KBM-7 (cell line): ENCODE results near the gene COX17.
"Not testable (repeated sequence)": the region's sequence is repeated elsewhere in the genome, so short reads cannot be mapped to it uniquely, and the experiment has no call there.

ENCODE experiments used
- DNase-seq: peaks from one replicate; pipeline ENCODE4 v3.0.0-alpha.2; 2015
- in situ Hi-C: fragments of 300-500 bp; cut with MboI; formaldehyde crosslinking; loops from 2 replicates; pipeline ENCODE4 v1.14.3; 2020; ENCODE audit warnings: low sequenced_read_pairs, low pct_unique_long_range_greater_than_20kb, mixed read lengths

COX17 gene, protein sequence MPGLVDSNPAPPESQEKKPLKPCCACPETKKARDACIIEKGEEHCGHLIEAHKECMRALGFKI

DNA sequence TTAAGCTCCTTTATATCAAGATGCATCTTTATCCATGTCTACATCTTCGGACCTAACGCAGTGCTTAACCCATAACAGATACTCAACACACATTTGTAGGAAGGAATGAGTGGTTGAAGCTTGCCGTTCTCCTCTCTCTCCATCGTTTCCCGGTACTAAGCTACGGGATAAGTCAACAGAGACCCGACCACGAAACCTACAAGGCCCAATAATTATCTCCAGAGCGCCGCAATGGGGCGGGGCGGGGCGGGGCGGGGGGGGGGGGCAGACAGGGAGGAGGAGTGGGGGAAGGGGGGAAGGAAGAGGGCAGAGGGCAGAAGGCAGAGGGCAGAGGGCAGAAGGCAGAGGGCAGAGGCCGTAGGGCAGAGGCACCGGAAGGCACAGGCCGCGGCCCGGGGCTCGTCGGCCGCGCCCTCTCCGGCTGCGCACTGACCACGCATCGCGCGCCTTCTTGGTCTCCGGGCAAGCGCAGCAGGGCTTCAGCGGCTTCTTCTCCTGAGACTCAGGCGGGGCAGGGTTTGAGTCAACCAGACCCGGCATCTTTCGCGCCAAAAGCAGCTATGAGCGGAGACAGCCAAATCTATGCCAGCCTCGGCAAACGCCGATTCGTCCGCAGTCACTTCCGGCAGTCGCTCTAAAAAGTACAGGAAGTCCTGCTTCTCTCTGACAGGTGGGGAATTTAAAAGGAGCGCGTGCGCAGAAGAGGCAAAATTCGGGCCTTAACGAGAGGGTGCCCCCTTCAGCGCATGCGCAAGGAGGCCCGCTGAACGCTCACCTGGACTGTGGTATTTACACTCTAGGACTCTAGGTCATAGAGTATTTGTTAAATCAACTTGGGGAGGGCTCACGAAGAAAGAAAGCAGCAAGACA is at the start of gene COX17:
TSS of gene COX17 (minus strand) at position 636 of the 870 bp plus-strand sequence. CDS start at position 540, 96 bp downstream.
- DNase-seq, result peak; percentile 95
- in situ Hi-C loops, result loop anchor here (25.0 kb wide), 1 partner anchor 790 kb away; no protein-coding TSS in a partner anchor

DNA sequence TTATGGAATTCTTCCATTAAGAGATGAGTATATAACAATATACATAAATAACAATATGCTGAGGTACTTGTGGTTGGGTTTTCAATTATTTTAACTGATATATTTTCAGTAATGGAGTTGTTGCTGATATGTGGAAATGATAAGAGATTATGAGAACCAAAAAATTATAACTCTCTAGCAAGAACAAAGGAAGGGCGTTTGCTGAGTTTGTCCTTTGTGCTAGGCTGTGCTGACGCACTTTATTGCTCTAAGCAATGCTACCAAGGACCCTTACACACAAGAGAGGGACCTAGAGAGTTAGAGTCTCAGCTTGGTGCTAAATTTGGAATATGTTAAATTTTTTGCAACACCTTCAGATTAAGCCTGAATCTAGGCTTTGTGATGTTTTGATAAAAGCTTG is 49.7 kb upstream of the COX17 start:
- DNase-seq, result no peak
- in situ Hi-C loops, result no loop called here

- DNase-seq, result no peak
- in situ Hi-C loops, result no loop called here
Observed at GRCh38 chr3:119723022-119723421, 45.8 kb upstream of the COX17 start.

GRCh38 chr3:119717520-119717919 is 40.3 kb upstream of the COX17 start:
- no peak for DNase-seq
- in situ Hi-C loops, result no loop called here

DNA sequence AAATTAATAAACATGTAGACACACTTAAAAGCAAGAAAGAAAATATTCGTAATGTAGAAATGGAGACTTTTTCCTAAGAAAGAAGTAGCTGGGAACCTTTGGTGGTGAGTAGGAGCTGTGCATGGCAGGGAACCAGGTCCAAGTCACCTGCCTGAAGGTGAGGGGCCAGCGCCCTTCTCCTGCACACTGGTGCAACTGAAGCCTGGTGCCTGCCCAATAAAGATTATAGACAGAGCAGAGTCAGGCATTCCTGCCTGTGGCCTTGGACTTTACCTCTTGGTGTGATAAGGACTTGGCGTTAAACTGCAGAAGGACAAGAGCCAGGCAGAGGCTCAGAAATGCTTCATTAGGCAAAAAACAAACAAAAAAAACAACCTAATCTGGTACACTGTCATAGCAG is 39.8 kb upstream of the COX17 start:
- DNase-seq, result no peak
- in situ Hi-C loops, result no loop called here

GRCh38 chr3:119715105-119715504 is 37.9 kb upstream of the COX17 start:
- no peak for DNase-seq
- in situ Hi-C loops, result no loop called here

DNA sequence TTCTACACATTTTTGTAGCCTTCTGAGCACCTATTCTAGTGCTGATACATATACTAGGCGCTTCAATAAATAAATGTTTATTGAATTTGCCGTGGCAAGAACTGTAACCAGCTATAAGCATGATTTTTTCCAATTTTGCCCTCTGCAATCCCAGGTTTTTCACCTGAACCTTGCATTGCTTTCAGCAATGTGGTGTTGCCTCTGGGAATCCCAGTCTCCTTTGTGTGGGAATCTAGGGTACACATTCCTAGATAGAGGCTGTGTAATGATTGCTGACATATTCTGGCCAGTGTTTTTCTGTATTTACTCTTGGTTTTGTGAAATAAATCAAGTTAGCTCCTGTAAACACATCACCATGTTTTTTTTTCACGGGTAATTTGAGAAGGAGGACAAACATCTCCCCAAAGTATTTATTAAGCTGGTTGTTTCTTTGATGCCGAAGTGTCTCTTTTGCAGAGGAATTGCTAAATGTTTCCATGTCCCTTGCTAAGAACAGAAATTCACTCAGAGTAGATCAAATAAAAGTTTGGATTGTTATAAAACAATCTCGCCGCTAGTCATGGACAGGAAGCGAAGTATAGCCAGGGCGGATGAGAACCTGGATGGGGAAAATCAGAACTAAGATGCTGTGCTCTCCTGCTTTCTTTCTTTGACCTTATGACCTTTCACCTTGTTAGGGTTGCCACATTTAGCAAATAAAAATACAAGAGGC is 26.8 kb upstream of the COX17 start:
- no peak for DNase-seq
- in situ Hi-C loops, result no loop called here

DNA sequence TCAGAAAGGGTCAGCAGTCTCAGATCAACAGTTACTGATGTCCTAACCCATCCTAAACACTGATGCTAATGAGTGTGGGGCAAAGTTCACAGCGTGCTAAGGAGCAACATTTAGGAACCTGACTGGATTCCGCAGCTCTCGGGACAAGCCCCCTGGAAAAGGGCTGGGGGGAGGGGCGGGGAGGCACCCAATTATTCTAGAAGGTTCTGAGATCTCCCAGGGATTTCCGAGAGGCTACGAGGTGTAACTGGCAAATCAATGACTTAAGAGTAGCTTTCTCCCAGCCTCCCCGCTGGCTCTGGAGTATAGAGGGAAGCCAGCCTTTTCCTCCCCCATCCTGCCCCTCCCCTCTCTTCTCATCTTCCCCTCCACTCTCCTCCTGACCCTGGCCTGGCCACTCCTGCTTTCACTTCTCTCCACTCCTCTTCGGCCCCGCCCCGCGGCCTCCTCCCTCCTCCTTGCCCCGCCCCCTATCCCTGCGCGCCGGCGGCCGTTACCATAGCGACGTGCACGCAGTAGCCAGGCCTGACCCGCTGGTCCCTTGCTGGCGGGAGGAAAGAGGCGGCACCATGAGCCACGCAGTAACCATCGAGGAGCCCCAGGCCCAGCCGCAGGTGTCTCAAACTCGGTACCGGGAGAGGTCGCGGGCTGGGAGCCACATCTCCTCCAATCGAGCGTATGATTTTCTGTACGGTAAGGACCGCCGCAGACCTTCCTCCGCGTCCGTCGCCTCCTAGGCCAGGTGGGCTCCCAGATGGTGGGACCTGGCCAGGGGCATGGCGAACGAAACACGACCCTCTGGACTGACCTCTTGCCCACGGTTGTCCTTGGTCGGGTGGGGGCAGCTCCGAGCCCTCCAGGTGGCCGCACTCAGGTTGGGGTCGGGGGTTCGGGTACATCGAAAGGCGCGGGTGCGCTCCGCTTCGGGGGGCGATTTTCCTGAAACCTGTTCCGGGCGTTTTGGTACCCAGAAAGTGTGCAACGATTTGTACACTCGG is 25.6 kb upstream of the COX17 start, which contains the start of gene CFAP91:
TSS of gene CFAP91 (plus strand) at position 493 of the 998 bp plus-strand sequence. CDS start at position 570, 77 bp downstream.
- in situ Hi-C loops, result no loop called here
- DNase-seq, result no peak

DNA sequence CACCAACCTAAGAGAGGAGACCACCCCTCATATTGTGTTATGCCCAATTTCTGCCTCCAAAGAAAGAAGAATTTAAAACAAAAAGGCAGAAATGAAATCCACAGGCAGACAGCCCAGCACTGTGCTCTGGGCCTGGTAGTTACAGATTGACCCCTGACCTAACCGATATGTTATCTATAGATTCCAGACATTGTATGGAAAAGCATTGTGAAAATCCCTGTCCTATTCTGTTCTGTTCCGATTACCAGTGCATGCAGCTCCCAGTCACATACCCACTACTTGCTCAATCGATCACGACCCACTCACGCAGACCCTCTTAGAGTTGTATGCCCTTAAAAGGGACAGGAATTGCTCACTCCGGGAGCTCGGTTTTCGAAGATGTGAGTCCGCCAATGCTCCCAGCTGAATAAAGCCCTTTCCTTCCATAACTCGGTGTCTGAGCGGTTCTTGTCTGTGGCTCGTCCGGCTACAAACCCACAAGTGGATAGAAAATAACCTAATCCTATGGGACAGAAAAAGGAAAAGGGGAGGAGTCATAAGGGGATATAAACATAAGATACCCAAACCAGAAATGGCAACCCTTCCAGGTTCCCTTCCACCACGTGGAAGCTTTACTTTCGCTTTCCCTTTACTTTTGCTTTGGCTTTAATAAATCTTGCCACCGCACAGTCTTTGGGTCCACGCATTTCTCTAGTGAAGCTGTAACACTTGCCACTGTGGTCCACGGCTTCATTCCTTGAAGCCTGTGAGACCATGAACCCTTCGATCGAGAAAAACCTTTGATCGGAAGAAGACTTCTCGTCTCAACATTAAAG is 23.9 kb upstream of the COX17 start:
- DNase-seq, result no peak
- in situ Hi-C loops, result no loop called here

DNA sequence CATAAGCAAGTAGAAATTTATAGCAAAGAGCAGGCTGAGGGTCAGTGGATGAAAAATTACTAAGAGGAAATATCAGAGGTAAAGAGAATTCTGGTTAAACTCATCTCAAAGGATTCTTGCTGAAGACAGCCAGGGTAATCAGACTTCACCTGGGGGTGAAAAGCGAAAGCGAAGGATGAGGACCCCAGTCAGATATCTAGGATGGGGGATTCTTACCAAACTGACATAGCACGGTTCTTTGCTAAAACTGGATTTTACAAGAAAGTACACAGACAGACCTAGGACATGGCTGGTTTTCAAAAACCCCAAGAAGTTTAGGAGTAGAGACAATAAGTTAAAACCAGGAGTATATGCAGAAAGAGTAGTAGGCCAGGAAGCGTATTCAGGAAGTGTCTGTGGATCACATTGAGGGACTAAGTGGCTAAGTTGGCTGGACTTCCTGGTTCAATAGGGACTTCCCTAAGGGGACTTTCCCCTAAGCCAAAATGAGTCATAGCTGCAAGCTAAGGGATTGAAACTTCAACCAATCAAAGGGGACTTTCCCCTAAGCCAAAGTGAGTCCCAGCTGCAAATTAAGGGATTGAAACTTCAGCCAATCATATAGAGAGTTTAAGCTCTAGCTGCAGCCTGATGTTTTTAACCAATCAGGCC is 23.2 kb upstream of the COX17 start:
- in situ Hi-C loops, result no loop called here
- DNase-seq, result peak; percentile 35

DNA sequence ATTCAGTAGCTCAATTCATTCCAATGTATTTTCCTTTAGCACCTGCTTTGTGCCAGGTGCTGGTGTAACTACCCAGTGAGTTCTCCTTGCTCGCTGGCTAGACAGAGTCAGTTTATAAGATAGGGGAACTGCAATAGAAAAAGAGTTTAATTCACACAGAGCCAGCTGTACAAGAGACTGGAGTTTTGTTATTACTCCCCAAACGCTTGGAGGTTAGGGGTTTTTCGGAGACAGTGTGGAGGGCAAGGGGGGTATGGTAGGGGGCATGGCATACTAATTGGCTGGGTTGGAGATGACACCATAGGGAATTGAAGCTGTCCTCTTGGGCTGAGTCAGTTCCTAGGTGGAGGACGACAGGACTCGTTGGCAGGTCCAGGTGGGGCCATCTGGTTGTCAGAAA is 20.2 kb upstream of the COX17 start:
- in situ Hi-C loops, result loop anchor here (25.0 kb wide), 1 partner anchor 810 kb away; no protein-coding TSS in a partner anchor
- DNase-seq, result no peak

- in situ Hi-C loops, result loop anchor here (25.0 kb wide), 1 partner anchor 808 kb away; no protein-coding TSS in a partner anchor
- no peak for DNase-seq
Observed at GRCh38 chr3:119695480-119695879, 18.3 kb upstream of the COX17 start.

- in situ Hi-C loops, result loop anchor here (25.0 kb wide), 1 partner anchor 803 kb away; no protein-coding TSS in a partner anchor
- DNase-seq, result peak; percentile 46
Observed at GRCh38 chr3:119690043-119690656, 12.9 kb upstream of the COX17 start.

DNA sequence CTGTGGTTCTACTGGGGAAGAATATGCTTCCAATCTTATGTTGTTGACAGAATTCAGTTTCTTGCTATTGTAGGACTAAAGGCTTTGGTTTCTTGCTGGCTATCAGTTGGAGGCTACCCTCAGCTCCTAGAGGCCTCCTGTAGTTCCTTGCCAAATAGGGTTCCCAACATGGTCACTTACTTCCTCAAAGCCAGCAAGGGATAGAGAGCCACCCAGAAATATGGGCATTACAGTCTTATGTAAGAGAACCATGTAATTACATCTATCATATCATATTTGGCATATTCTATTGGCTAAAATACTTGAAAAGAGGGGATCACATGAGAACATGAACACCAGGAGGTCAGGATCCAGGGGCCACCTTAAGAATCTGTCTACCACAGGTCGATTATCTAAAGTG is 6.2 kb upstream of the COX17 start:
- DNase-seq, result no peak
- in situ Hi-C loops, result loop anchor here (25.0 kb wide), 1 partner anchor 796 kb away; no protein-coding TSS in a partner anchor

- DNase-seq, result peak; percentile 42
- in situ Hi-C loops, result loop anchor here (25.0 kb wide), 1 partner anchor 794 kb away; no protein-coding TSS in a partner anchor
Observed at GRCh38 chr3:119681279-119681678, 4.1 kb upstream of the COX17 start.

GRCh38 chr3:119679874-119680273 is 2.7 kb upstream of the COX17 start:
- DNase-seq, result peak; percentile 32
- in situ Hi-C loops, result loop anchor here (25.0 kb wide), 1 partner anchor 793 kb away; no protein-coding TSS in a partner anchor

DNA sequence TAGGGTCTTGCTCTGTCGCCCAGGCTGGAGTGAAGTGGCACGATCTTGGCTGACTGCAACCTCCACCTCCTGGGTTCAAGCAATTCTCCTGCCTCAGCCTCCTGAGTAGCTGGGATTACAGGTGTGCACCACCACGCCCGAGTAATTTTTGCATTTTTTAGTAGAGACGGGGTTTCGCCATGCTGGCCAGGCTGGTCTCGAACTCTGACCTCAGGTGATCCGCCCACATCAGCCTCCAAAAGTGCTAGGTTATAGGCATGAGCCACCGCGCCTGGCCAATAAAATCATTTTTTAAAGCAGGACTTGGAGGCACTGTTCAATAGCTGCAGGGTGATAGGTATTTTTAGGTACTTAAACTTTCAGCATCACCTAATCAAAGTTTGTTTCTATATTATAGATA is 1.0 kb upstream of the COX17 start:
- not testable (repeated sequence) for DNase-seq
- in situ Hi-C loops, result loop anchor here (25.0 kb wide), 1 partner anchor 791 kb away; no protein-coding TSS in a partner anchor
